ENCODE measurements around the gene TMCC1.
A peak's percentile ranks its signal among the peaks of the same experiment; 100 is the strongest.

The TMCC1 gene

DNA sequence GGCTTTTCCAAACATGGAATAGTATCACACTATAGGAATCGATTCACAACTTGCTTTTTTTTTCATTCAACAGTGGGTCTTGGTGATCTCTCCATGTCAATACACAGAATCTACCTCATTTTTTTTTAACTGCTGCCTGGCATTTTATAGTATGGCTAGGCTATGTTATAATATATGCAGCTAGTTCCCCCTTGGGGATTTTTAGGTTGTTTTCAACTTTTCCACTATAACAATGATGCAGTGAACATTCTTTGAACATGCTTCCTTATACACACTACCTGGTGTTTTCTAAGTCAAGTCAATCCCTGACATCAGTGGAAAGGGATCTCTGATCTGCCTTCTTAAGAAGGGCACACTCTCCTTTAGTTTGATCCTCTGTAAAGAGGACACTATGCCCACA, 240.5 kb downstream of the TMCC1 start:
- Mint-ChIP-seq H3K4me3 (no peak overlapping the region), H3K36me3 (ENCODE audit: low read depth) (peaks cover 11% of the 10 kb centered on the region), H3K27ac (no peak overlapping the region), H3K27me3 (ENCODE audit: low read depth) (no peaks in the 10 kb centered on the region), H3K9me3 (no peaks in the 10 kb centered on the region), H3K4me1 (peaks cover 49% of the 10 kb centered on the region)
- TF ChIP-seq, protein P1, sequence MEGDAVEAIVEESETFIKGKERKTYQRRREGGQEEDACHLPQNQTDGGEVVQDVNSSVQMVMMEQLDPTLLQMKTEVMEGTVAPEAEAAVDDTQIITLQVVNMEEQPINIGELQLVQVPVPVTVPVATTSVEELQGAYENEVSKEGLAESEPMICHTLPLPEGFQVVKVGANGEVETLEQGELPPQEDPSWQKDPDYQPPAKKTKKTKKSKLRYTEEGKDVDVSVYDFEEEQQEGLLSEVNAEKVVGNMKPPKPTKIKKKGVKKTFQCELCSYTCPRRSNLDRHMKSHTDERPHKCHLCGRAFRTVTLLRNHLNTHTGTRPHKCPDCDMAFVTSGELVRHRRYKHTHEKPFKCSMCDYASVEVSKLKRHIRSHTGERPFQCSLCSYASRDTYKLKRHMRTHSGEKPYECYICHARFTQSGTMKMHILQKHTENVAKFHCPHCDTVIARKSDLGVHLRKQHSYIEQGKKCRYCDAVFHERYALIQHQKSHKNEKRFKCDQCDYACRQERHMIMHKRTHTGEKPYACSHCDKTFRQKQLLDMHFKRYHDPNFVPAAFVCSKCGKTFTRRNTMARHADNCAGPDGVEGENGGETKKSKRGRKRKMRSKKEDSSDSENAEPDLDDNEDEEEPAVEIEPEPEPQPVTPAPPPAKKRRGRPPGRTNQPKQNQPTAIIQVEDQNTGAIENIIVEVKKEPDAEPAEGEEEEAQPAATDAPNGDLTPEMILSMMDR (IDR thresholded peaks at IDR 0.05; ENCODE audit: unreplicated experiment in 3 of 3): no peak

DNA sequence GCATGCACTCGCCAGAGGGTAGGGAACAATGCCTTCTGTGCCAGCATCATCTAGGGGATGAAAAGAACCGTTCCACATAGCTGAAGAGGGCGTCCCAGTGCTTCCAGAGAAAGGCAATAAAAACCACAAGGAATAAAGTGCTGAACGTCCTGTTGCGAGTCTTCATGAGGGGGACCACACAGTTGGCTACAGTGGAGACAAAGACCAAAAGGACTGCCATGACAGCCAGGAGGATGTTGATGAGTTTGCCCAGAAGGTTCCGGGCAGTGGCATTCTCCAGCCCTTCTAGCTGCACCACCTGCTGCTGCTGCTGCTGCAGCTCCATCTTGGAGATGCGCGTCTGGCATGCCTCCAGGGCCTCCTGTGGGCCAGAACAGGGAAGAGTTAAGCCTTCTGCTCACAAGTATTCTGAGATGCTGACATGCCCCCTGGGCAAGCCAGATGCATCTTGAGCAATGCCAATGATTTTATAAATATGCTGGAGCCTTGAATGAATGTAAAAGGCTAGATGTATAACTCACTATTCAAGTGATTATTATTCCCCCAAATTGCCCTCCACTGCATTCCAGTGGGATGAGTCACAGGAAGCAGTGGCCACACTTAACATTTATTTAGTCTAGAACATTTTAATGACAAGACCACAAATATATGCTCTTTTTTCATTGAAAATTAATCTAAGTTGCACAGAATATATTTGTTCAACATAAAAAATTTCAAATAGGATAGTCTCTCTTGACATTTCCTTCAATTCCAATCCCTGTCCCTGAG, 241.9 kb downstream of the TMCC1 start:
- H3K36me3 Mint-ChIP-seq (ENCODE audit: low read depth): peaks cover 11% of the 10 kb centered on the region

DNA sequence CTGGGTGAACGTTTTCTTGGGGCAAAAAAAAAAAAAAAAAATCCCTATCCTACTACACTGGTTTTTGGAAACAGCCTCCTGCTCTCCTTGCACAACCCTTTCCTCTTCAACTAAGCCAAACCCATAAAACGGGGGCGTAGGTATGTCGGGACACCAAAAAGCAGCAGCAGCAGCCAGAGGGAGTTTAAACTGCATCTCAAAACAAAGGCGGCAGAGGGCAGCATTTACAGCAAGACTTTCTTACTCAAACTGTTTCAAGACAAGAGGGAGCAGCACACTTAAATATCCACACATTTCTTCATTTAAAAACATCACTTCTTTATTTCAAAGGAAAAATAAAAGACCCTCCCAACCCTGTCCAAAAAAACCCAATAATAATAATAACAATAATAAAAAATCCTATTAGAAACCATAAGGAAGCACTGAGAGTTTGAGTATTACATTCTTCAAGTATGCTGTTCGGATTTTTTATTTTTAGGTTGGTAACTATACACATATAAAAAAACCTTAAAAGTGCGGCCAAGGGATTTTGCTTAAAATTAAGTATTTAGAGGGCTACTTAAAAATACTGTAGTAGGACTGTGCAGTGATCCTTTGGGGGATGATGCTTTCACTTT, 243.1 kb downstream of the TMCC1 start:
- no peaks in the 10 kb centered on the region for H3K9me3 Mint-ChIP-seq
- TF ChIP-seq, protein P1 (IDR thresholded peaks at IDR 0.05; ENCODE audit: unreplicated experiment in 3 of 3): peak; percentile 64 to 70 (median 70)
- peaks cover under 1% of the 10 kb centered on the region for H3K27me3 Mint-ChIP-seq (ENCODE audit: low read depth)
- H3K4me3 Mint-ChIP-seq: no peak overlapping the region
- H3K4me1 Mint-ChIP-seq: peaks cover 25% of the 10 kb centered on the region
- H3K27ac Mint-ChIP-seq: peak overlapping the region in 2 of 3 experiments; percentile 2 to 3
- H3K36me3 Mint-ChIP-seq (ENCODE audit: low read depth): peaks cover 11% of the 10 kb centered on the region

More for the DNA sequence above, 241.9 kb downstream of the TMCC1 start:
- no peaks in the 10 kb centered on the region for H3K27me3 Mint-ChIP-seq (ENCODE audit: low read depth)
- peaks cover 35% of the 10 kb centered on the region for H3K4me1 Mint-ChIP-seq
- H3K9me3 Mint-ChIP-seq: no peaks in the 10 kb centered on the region
- TF ChIP-seq, protein P1 (IDR thresholded peaks at IDR 0.05; ENCODE audit: unreplicated experiment in 3 of 3): no peak
- peak overlapping the region in 1 of 3 experiments; percentile 27 for H3K27ac Mint-ChIP-seq
- no peak overlapping the region for H3K4me3 Mint-ChIP-seq

DNA sequence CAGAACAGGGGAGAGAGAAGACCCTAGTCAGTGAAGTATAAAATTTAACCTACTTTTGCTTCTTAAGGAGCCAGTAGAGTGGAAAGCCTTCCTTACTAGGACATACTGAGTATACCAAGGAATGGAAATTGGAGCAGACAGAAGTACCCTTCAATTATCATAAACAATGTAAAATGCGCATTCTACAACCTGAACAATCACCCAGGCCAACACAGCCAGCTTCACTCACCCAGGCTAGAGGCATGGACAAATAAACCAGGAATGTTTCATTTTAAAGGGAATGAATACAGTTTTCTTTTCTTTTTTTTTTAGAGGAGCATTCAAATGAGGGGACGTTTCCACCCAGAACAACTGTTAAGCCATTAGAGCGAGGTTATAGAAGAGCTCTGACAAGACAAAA, 245.1 kb downstream of the TMCC1 start:
- Mint-ChIP-seq H3K4me1 (peaks cover 25% of the 10 kb centered on the region), H3K27me3 (ENCODE audit: low read depth) (peaks cover 3% of the 10 kb centered on the region), H3K36me3 (ENCODE audit: low read depth) (no peaks in the 10 kb centered on the region), H3K27ac (peak overlapping the region in 1 of 3 experiments; percentile 32), H3K9me3 (no peaks in the 10 kb centered on the region), H3K4me3 (no peak overlapping the region)
- TF ChIP-seq, protein P1 (IDR thresholded peaks at IDR 0.05; ENCODE audit: unreplicated experiment in 3 of 3): no peak

DNA sequence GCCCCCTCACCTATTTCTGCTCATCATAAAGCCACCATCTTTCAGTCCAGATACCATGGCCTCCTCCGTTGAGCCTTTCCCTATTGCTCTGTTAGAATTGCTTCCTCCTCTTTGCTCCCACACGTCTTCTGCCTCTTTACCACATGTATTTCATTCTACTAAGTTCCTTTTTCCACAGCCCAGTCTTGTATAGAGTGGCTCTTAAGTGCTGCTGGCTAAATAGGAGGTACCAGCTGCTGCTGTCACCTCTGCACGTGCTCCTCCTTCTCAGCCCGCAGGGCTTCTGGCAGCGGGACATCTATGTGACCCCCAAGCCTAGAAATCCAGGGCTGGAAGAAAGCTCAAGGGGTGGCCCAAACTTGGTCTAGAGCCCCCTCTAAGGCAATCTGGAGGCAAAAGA, 248.2 kb downstream of the TMCC1 start:
- peaks cover 11% of the 10 kb centered on the region for H3K4me1 Mint-ChIP-seq
- H3K4me3 Mint-ChIP-seq: no peak overlapping the region
- TF ChIP-seq, protein P1 (IDR thresholded peaks at IDR 0.05; ENCODE audit: unreplicated experiment in 3 of 3): no peak
- H3K27me3 Mint-ChIP-seq (ENCODE audit: low read depth): peaks cover 3% of the 10 kb centered on the region
- H3K27ac Mint-ChIP-seq: no peak overlapping the region
- no peaks in the 10 kb centered on the region for H3K9me3 Mint-ChIP-seq
- no peaks in the 10 kb centered on the region for H3K36me3 Mint-ChIP-seq (ENCODE audit: low read depth)

Measured in nephron (organoid).